K562 (cell line): ENCODE data around the gene SOX6. TPM values are rescaled to one million over a fixed set of nuclear protein-coding genes. Genes with fewer than 3 reads are reported as not detected.

Source experiments
- ARID3A ChIP-seq: IDR thresholded peaks from 2 replicates; pipeline ENCODE4 v1.6.1; 2012; ENCODE audit warnings: low read depth, low read length, improper control_type of control experiment, borderline replicate concordance
- CBX3 ChIP-seq, 2 experiments: IDR thresholded peaks; 1 replicate in 1 of 2; 2 replicates in 1 of 2; pipeline ENCODE4 v1.6.1; 2012; ENCODE audit warnings: inconsistent platforms in 2 of 2, low read length in 2 of 2, borderline replicate concordance in 1 of 2, control low read depth in 1 of 2
- CCAR2 ChIP-seq: fragments of 200-400 bp; formaldehyde crosslinking; IDR thresholded peaks from 2 replicates; pipeline ENCODE4 v1.6.1; 2017; ENCODE audit warnings: mild to moderate bottlenecking, low read depth, low read length
- DPF2 ChIP-seq: fragments of 450-650 bp; IDR thresholded peaks from 2 replicates; pipeline ENCODE4 v1.6.1; 2016
- FOXK2 ChIP-seq, 2 experiments: fragments of 450-650 bp; IDR thresholded peaks in 1 of 2; conservative IDR thresholded peaks in 1 of 2; 2 replicates each; pipeline ENCODE4 v1.6.1; 2016; ENCODE audit warnings: low read depth in 2 of 2, mild to moderate bottlenecking in 1 of 2
- FOXM1 ChIP-seq, 2 experiments: fragments of 450-650 bp in 1 of 2; sonication (generic) in 1 of 2; formaldehyde crosslinking in 1 of 2; IDR thresholded peaks; 2 replicates each; pipeline versions ENCODE4 v1.6.1 to v1.9.0; 2017 to 2022; ENCODE audit warnings: low read depth in 2 of 2, mild to moderate bottlenecking in 2 of 2, missing genetic modification reagents in 1 of 2, moderate library complexity in 1 of 2
- HDAC1 ChIP-seq, 2 experiments: fragments of 450-650 bp; IDR thresholded peaks; 2 replicates each; pipeline ENCODE4 v1.6.1; 2016 to 2017; ENCODE audit warnings: inconsistent platforms in 1 of 2, mild to moderate bottlenecking in 1 of 2, moderate library complexity in 1 of 2
- KLF1 ChIP-seq: fragments of 450-650 bp; IDR thresholded peaks from 2 replicates; pipeline ENCODE4 v1.6.1; 2016; ENCODE audit warnings: missing genetic modification characterization, missing compliant biosample characterization
- MAFG ChIP-seq: fragments of 450-650 bp; conservative IDR thresholded peaks from 2 replicates; pipeline ENCODE4 v1.6.1; 2016; ENCODE audit warnings: missing genetic modification characterization, missing compliant biosample characterization
- MEIS2 ChIP-seq: fragments of 450-650 bp; IDR thresholded peaks from 2 replicates; pipeline ENCODE4 v1.6.1; 2014; ENCODE audit warnings: mild to moderate bottlenecking; ENCODE audit not compliant: partially characterized antibody
- MTA2 ChIP-seq: fragments of 450-650 bp; IDR thresholded peaks from 2 replicates; pipeline ENCODE4 v1.6.1; 2016; ENCODE audit warnings: low read depth
- NCOA1 ChIP-seq: fragments of 450-650 bp; IDR thresholded peaks from 2 replicates; pipeline ENCODE4 v1.6.1; 2016; ENCODE audit warnings: low read depth
- NFE2 ChIP-seq: IDR thresholded peaks from 2 replicates; pipeline ENCODE4 v1.6.1; 2014; ENCODE audit warnings: antibody characterized with exemption, low read depth
- PML ChIP-seq: IDR thresholded peaks from 2 replicates; pipeline ENCODE4 v1.6.1; 2012; ENCODE audit warnings: low read length, inconsistent platforms
- REST ChIP-seq, 2 experiments: fragments of 450-650 bp; formaldehyde crosslinking in 1 of 2; IDR thresholded peaks; 2 replicates each; pipeline versions ENCODE4 v1.4.0 to v1.6.1; 2014 to 2020; ENCODE audit warnings: mild to moderate bottlenecking in 2 of 2, borderline replicate concordance in 1 of 2, low read depth in 1 of 2
- RNF2 ChIP-seq: sonication (generic); IDR thresholded peaks from 2 replicates; pipeline ENCODE4 v1.6.1; 2016
- SMAD4 ChIP-seq: fragments of 250-450 bp; sonication (Bioruptor Pico); conservative IDR thresholded peaks from 2 replicates; pipeline ENCODE4 v1.8.0; 2021; ENCODE audit warnings: inconsistent platforms, mild to moderate bottlenecking, moderate library complexity
- TBL1XR1 ChIP-seq, 2 experiments: IDR thresholded peaks; 2 replicates each; pipeline ENCODE4 v1.6.1; 2012; ENCODE audit warnings: improper control_type of control experiment in 2 of 2, low read length in 2 of 2, mild to moderate bottlenecking in 1 of 2
- TCF3 ChIP-seq: sonication (generic); formaldehyde crosslinking; IDR thresholded peaks from 2 replicates; pipeline ENCODE4 v1.4.0; 2020; ENCODE audit warnings: mild to moderate bottlenecking, missing genetic modification reagents
- ZEB2 ChIP-seq: fragments of 450-650 bp; IDR thresholded peaks from 2 replicates; pipeline ENCODE4 v1.6.1; 2016
- polyA plus RNA-seq, 8 experiments: library from polyadenylated mRNA; depleted of rRNA in 4 of 8; stranded (reverse) in 5 of 8; unstranded in 3 of 8; fragments of >200 nt; fragmentation: Nextera tagmentation in 2 of 8; fragmentation: Illumina TruSeq in 1 of 8; extraction: Ambion mirVana in 2 of 8; extraction: Trizol in 1 of 8; gene quantifications; 2 replicates each; pipeline versions ENCODE4 v1.2.1 to v1.2.3, GENCODE V29; 2011 to 2014; ENCODE audit warnings: inconsistent platforms in 1 of 8, missing spikeins in 1 of 8
- total RNA-seq, 7 experiments: library from RNA; depleted of rRNA in 6 of 7; stranded (reverse); fragments of >200 nt in 6 of 7; fragmentation: Illumina TruSeq in 2 of 7; extraction: Trizol in 2 of 7; gene quantifications; 2 replicates each; pipeline versions ENCODE4 v1.2.1 to v1.2.3, GENCODE V29; 2011 to 2021; ENCODE audit warnings: low replicate concordance in 1 of 7

The SOX6 gene
- total and polyA plus RNA-seq, 9 of the 15 experiments (the other 6 are each of a cell fraction or from before 2014, with no cell fraction given) = 0.89 to 8.7 (median 5.7) TPM

- TF ChIP-seq CCAR2 = no peak
- TF ChIP-seq CBX3 (IDR thresholded peaks at IDR 0.05; ENCODE audit: borderline replicate concordance in 1 of 2, low read length in 2 of 2) = 0 out of 3 replicates have a peak, but pooled peaks of 1 of the 2 experiments have one; percentile 33
- peak in 1 of 2 experiments; percentile 82; a peak in 2 of 4 replicates for TF ChIP-seq TBL1XR1 (IDR thresholded peaks at IDR 0.05; ENCODE audit: low read length in 2 of 2)
- no peak for TF ChIP-seq SMAD4 (CRISPR knock-in tag)
- TF ChIP-seq NCOA1 = peak; percentile 49; the same call in 1 of the 2 replicates
- TF ChIP-seq MTA2 = peak; percentile 17; the same call in 1 of the 2 replicates
- peak; percentile 73 for TF ChIP-seq NFE2
- TF ChIP-seq DPF2 = peak; percentile 84
- peak; percentile 82 for TF ChIP-seq KLF1
- 0 out of 2 replicates have a peak, but pooled peaks have one; percentile 56 for TF ChIP-seq FOXM1 (IDR thresholded peaks at IDR 0.05; ENCODE audit: low read depth)
- no peak for TF ChIP-seq FOXM1 (CRISPR knock-in tag; IDR thresholded peaks at IDR 0.05; ENCODE audit: low read depth)
- peak in 1 of 2 experiments; percentile 43; a peak in 1 of 4 replicates for TF ChIP-seq FOXK2 (conservative IDR thresholded peaks at IDR 0.05 in 1 of 2, IDR thresholded peaks at IDR 0.05 in 1 of 2; ENCODE audit: low read depth in 2 of 2)
- peak; percentile 59 for TF ChIP-seq ZEB2
- peak; percentile 22; the same call in 1 of the 2 replicates for TF ChIP-seq PML
- peak; percentile 100 for TF ChIP-seq MEIS2
- TF ChIP-seq ARID3A = peak; percentile 98
- peak; percentile 62 for TF ChIP-seq TCF3 (CRISPR knock-in tag)
- TF ChIP-seq REST (IDR thresholded peaks at IDR 0.05; ENCODE audit: borderline replicate concordance) = no peak
- TF ChIP-seq REST (CRISPR knock-in tag; IDR thresholded peaks at IDR 0.05; ENCODE audit: low read depth) = no peak
- TF ChIP-seq RNF2 = peak; percentile 72; the same call in 1 of the 2 replicates
- peak; percentile 83 for TF ChIP-seq MAFG (tag)
- peak in 1 of 2 experiments; percentile 40; a peak in 2 of 4 replicates for TF ChIP-seq HDAC1 (IDR thresholded peaks at IDR 0.05)
These were observed 76.1 kb downstream of the SOX6 start (continued) for GRCh38 chr11:16280256-16280682.
